ENCODE measurements around the gene AARS1.
"Not testable (repeated sequence)": the region's sequence is repeated elsewhere in the genome, so short reads cannot be mapped to it uniquely, and the experiment has no call there.

The AARS1 gene

GRCh38 chr16:70223216-70223615 is 66.1 kb downstream of the AARS1 start:
- DNase-seq, result not testable (repeated sequence)

GRCh38 chr16:70222574-70222973 is 66.7 kb downstream of the AARS1 start:
- not testable (repeated sequence) for DNase-seq

- not testable (repeated sequence) for DNase-seq
Observed at GRCh38 chr16:70218586-70218985, 70.7 kb downstream of the AARS1 start.

GRCh38 chr16:70206382-70206781 is 82.9 kb downstream of the AARS1 start:
- not testable (repeated sequence) for DNase-seq

GRCh38 chr16:70204668-70205405 is 84.5 kb downstream of the AARS1 start:
- not testable (repeated sequence) for DNase-seq

GRCh38 chr16:70204010-70204409 is 85.3 kb downstream of the AARS1 start:
- DNase-seq, result not testable (repeated sequence)

GRCh38 chr16:70203508-70203907 is 85.8 kb downstream of the AARS1 start:
- not testable (repeated sequence) for DNase-seq
